ENCODE data around the gene MYH9.

GRCh38 chr22:36334821-36335603 is 52.8 kb downstream of the MYH9 start:
- TF ChIP-seq CTCF (IDR thresholded peaks at IDR 0.05) (no peak), POLR2A (IDR thresholded peaks at IDR 0.05) (no peak)
